NCI-H82 (cell line): Measurements from ENCODE around the gene HUWE1.
"Not testable (repeated sequence)": the region's sequence is repeated elsewhere in the genome, so short reads cannot be mapped to it uniquely, and the experiment has no call there.

Source experiments
- DNase-seq: peaks from one replicate; lab custom pipeline; 2025; lab: John Stamatoyannopoulos, UW

The HUWE1 gene

DNA sequence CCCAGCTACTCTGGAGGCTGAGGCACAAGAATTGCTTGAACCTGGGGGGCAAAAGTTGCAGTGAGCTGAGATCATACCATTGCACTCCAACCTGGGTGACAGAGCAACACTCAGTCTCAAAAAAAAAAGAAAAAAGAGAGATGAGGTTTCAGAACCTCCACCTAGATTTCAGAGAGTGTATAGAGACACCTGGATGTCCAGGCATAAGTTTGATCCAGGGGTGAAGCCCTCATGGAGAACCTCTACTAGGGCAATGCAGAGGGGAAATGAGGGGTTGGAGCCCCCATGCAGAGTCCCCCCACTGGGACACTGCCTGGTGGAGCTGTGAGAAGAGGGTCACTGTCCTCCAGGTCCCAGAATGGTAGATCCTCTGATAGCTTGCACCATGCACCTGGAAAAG lies 159.5 kb downstream of the HUWE1 start:
- DNase-seq = no peak

DNA sequence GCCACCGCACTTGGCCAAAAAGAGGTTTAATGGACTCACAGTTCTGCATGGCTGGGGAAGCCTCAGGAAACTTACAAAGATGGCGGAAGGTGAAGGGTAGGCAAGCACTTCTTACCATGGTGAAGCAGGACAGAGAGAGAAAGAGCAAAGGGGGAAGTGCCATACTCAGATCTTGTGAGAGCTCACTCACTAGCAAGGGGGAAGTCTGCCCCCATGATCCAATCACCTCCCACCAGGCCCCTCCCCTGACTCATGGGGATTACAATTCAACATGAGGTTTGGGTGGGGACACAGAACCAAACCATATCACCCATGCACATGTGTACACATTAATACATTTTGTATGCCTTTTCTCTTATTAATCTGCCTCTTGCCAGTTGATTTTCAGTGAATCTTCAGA lies 175.2 kb downstream of the HUWE1 start:
- DNase-seq = no peak

DNA sequence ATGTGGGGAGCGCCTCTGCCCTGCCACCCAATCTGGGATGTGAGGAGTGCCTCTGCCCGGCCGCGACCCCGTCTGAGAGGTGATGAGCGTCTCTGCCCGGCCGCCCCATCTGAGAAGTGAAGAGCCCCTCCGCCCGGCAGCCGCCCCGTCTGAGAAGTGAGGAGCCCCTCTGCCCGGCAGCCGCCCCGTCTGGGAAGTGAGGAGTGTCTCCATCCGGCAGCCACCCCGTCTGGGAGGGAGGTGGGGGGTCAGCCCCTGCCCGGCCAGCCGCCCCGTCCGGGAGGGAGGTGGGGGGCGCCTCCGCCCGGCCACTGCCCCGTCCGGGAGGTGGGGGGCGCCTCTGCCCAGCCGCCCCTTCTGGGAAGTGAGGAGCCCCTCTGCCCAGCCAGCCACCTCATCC lies 182.5 kb downstream of the HUWE1 start:
- not testable (repeated sequence) for DNase-seq

- peak; percentile 7 for DNase-seq
Measured at GRCh38 chrX:53494436-53494835, 192.1 kb downstream of the HUWE1 start.

DNA sequence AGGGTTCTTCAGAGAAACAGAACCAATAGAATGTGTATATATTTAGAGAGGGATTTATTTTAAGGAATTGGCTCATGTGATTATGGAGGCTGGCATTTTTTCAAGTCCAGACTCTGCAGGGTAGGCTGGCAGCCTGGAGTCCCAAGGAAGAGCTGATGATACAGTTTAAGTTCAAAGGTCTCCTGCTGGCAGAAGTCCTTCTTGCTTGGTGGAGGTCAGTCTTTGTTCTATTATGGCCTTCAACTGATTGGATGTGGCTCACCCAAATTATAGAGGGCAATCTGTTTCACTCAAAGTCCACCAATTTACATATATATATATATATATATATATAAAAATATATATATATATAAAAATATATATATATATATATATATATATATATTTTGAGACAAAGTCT lies 200.2 kb downstream of the HUWE1 start:
- no peak for DNase-seq

GRCh38 chrX:53483838-53484405 lies 202.6 kb downstream of the HUWE1 start:
- DNase-seq = no peak

GRCh38 chrX:53483416-53483815 lies 203.1 kb downstream of the HUWE1 start:
- DNase-seq = no peak
